Panc1 (cell line): Measurements from ENCODE around the gene RHOH. TPM values are rescaled to one million over a fixed set of nuclear protein-coding genes. Genes with fewer than 3 reads are reported as not detected.

ENCODE experiments used
- ATAC-seq: fragments of 200-7000 bp; cut with Tn5 transposase; 2 replicates; pipeline ENCODE4 v1.9.1; 2020; ENCODE audit warnings: mild to moderate bottlenecking, moderate library complexity
- BruUV-seq: library from RNA; stranded (reverse); fragments of 400-500 nt; replicated peaks from 2 replicates; lab custom pipeline; 2021; lab: Mats Ljungman, UMichigan
- CTCF ChIA-PET: fragments of 300-600 bp; sonication (Branson Sonifier 250); formaldehyde crosslinking; loops from one replicate; lab custom pipeline; 2022; ENCODE audit warnings: antibody characterized with exemption; lab: Charles Lee
- POLR2A ChIA-PET: fragments of 300-600 bp; sonication (Branson Sonifier 250); formaldehyde crosslinking; loops from one replicate; lab custom pipeline; 2022; ENCODE audit warnings: antibody characterized with exemption; lab: Charles Lee
- DNase-seq: peaks from one replicate; pipeline ENCODE4 v3.0.0-alpha.2; 2010; ENCODE audit warnings: low read depth, low spot score
- H3K27ac ChIP-seq: 2 replicates; pipeline ENCODE4 v1.5.1; 2011; ENCODE audit warnings: mild to moderate bottlenecking, low read length, inconsistent platforms
- H3K27me3 ChIP-seq: fragments of 200-500 bp; sonication (Bioruptor generic); 2 replicates; pipeline ENCODE4 v1.6.0; 2014; ENCODE audit warnings: low read length, inconsistent platforms; ENCODE audit not compliant: control insufficient read depth, insufficient read depth
- H3K36me3 ChIP-seq: fragments of 200-500 bp; sonication (Bioruptor generic); 2 replicates; pipeline ENCODE4 v1.5.1; 2014; ENCODE audit warnings: inconsistent platforms, mild to moderate bottlenecking, low read length, moderate library complexity; ENCODE audit not compliant: control insufficient read depth, insufficient read depth
- H3K4me1 ChIP-seq: 2 replicates; pipeline ENCODE4 v1.5.1; 2011; ENCODE audit warnings: inconsistent platforms, mild to moderate bottlenecking, low read length, moderate library complexity; ENCODE audit not compliant: control insufficient read depth, insufficient read depth
- H3K4me3 ChIP-seq, 2 experiments: 2 replicates each; pipeline ENCODE4 v1.5.1; 2011 to 2012; ENCODE audit warnings: low read depth in 2 of 2, low read length in 2 of 2, mild to moderate bottlenecking in 2 of 2, inconsistent platforms in 1 of 2, moderate library complexity in 1 of 2
- H3K9me3 ChIP-seq: fragments of 200-500 bp; sonication (Bioruptor generic); 2 replicates; pipeline ENCODE4 v1.5.1; 2014; ENCODE audit warnings: low read depth, mild to moderate bottlenecking, inconsistent platforms, low read length, moderate library complexity; ENCODE audit not compliant: control insufficient read depth, insufficient read depth
- CTCF ChIP-seq: fragments of 450-650 bp; IDR thresholded peaks from 2 replicates; pipeline ENCODE4 v1.5.1; 2017; ENCODE audit warnings: mild to moderate bottlenecking
- POLR2AphosphoS5 ChIP-seq: IDR thresholded peaks from 2 replicates; pipeline ENCODE4 v1.6.1; 2012; ENCODE audit warnings: mild to moderate bottlenecking, low read depth, low read length, moderate library complexity
- REST ChIP-seq, 2 experiments: IDR thresholded peaks; 2 replicates each; pipeline ENCODE4 v1.6.1; 2011 to 2012; ENCODE audit warnings: low read depth in 2 of 2, control low read depth in 1 of 2, low read length in 1 of 2, mild to moderate bottlenecking in 1 of 2, moderate library complexity in 1 of 2; ENCODE audit not compliant: insufficient read depth in 1 of 2
- SIN3A ChIP-seq: IDR thresholded peaks from 2 replicates; pipeline ENCODE4 v1.6.1; 2012; ENCODE audit warnings: low read depth, mild to moderate bottlenecking, low read length, moderate library complexity, borderline replicate concordance; ENCODE audit not compliant: insufficient read depth
- TCF7L2 ChIP-seq: IDR thresholded peaks from 2 replicates; pipeline ENCODE4 v1.6.1; 2011; ENCODE audit warnings: mild to moderate bottlenecking, low read depth, low read length, inconsistent platforms
- in situ Hi-C: cut with HindIII; loops from 2 replicates; pipeline ENCODE4 v1.10.0; 2016; ENCODE audit warnings: low sequenced_read_pairs, low pct_unique_long_range_greater_than_20kb
- intact Hi-C: fragments of 100-400 bp; cut with micrococcal nuclease; formaldehyde crosslinking; loops from one replicate; pipeline ENCODE4 v1.10.0; 2022; ENCODE audit not compliant: unreplicated experiment
- total RNA-seq: library from RNA; stranded (reverse); gene quantifications from one replicate; pipeline ENCODE4 v1.2.1, GENCODE V29; 2021; ENCODE audit not compliant: unreplicated experiment

Gene RHOH
- total RNA-seq, 1 experiment from 2014 or later, result 1.2 TPM

GRCh38 chr4:40209401-40209800 lies 12.6 kb downstream of the RHOH start:
- CTCF ChIA-PET, result no interaction called here
- in situ Hi-C loops (no loop called here), intact Hi-C loops (no loop called here)
- no peaks in the 10 kb centered on the region for H3K9me3 ChIP-seq
- ATAC-seq (no peak), DNase-seq (no peak)
- H3K27ac ChIP-seq, result no peak overlapping the region
- H3K27me3 ChIP-seq, result no peaks in the 10 kb centered on the region
- no peaks in the 10 kb centered on the region for H3K36me3 ChIP-seq
- POLR2A ChIA-PET, result interaction anchor here (0.6 kb wide), 1 partner anchor 726 kb away, joined by 4 read pairs; no protein-coding TSS in a partner anchor
- H3K4me3 ChIP-seq, result no peak overlapping the region
- no TSS peak for BruUV-seq
- H3K4me1 ChIP-seq, result no peaks in the 10 kb centered on the region
- no peak for TF ChIP-seq SIN3A
- TF ChIP-seq POLR2AphosphoS5, result no peak
- no peak for TF ChIP-seq CTCF
- no peak for TF ChIP-seq REST (IDR thresholded peaks at IDR 0.05; ENCODE audit: insufficient read depth in 1 of 2, low read depth in 2 of 2, low read length in 1 of 2)
- no peak for TF ChIP-seq TCF7L2

- intact Hi-C loops, result no loop called here
- H3K36me3 ChIP-seq, result no peaks in the 10 kb centered on the region
- DNase-seq (no peak), ATAC-seq (no peak)
- ChIA-PET POLR2A (no interaction called here), CTCF (no interaction called here)
- no TSS peak for BruUV-seq
- in situ Hi-C loops, result no loop called here
- no peaks in the 10 kb centered on the region for H3K27me3 ChIP-seq
- TF ChIP-seq POLR2AphosphoS5, result no peak
- no peak for TF ChIP-seq REST (IDR thresholded peaks at IDR 0.05; ENCODE audit: insufficient read depth in 1 of 2, low read depth in 2 of 2, low read length in 1 of 2)
- no peak for TF ChIP-seq CTCF
- no peak for TF ChIP-seq TCF7L2
- no peak for TF ChIP-seq SIN3A
- no peaks in the 10 kb centered on the region for H3K9me3 ChIP-seq
- no peak overlapping the region for H3K4me3 ChIP-seq
- peaks cover 5% of the 10 kb centered on the region; the same call in 1 of the 2 replicates for H3K4me1 ChIP-seq
- H3K27ac ChIP-seq, result no peak overlapping the region
Measured at GRCh38 chr4:40210776-40211175, 13.9 kb downstream of the RHOH start.
